Measurements from ENCODE around the gene CFAP20DC.

The CFAP20DC gene

GRCh38 chr3:58693940-58694850 lies 355.6 kb downstream of the CFAP20DC start:
- no peak for DNase-seq (ENCODE audit: low spot score)

DNA sequence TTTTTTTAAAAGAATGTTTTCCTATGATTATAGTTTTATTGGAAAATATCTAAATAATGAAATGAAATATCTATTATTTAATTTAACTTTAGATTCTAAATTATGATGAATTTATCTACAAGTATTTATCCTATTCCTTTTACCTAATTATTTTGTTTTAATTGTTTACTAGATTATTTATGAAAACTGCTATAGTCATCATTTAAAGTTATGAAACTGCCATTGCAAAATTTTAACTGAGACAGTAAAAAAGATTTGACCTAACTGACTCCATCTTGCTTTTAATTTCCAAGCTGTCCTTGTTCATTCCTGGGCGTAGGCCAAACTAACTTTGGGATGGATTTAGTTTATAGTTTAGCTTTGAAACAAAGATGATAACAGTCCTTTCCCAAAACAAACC lies 357.3 kb downstream of the CFAP20DC start:
- DNase-seq (ENCODE audit: low spot score) = no peak

Data from pons (tissue), 1 donor.